GM18951 (cell line): Measurements from ENCODE around the gene SEPHS2.

Source experiments
- POLR2A ChIP-seq: IDR thresholded peaks from 4 replicates; pipeline ENCODE4 v1.6.1; 2011; ENCODE audit warnings: mild to moderate bottlenecking; ENCODE audit not compliant: insufficient read length, insufficient read depth; ENCODE audit errors: extremely low read depth
- in situ Hi-C: fragments of 300-500 bp; cut with MboI; formaldehyde crosslinking; loops from one replicate; pipeline ENCODE4 v1.12.0; 2022; ENCODE audit warnings: low sequenced_read_pairs, mixed read lengths, inconsistent platforms; ENCODE audit not compliant: unreplicated experiment

Gene SEPHS2

GRCh38 chr16:30395992-30396585, 49.6 kb downstream of the SEPHS2 start:
- in situ Hi-C loops, result no loop called here
- TF ChIP-seq POLR2A, result no peak

DNA sequence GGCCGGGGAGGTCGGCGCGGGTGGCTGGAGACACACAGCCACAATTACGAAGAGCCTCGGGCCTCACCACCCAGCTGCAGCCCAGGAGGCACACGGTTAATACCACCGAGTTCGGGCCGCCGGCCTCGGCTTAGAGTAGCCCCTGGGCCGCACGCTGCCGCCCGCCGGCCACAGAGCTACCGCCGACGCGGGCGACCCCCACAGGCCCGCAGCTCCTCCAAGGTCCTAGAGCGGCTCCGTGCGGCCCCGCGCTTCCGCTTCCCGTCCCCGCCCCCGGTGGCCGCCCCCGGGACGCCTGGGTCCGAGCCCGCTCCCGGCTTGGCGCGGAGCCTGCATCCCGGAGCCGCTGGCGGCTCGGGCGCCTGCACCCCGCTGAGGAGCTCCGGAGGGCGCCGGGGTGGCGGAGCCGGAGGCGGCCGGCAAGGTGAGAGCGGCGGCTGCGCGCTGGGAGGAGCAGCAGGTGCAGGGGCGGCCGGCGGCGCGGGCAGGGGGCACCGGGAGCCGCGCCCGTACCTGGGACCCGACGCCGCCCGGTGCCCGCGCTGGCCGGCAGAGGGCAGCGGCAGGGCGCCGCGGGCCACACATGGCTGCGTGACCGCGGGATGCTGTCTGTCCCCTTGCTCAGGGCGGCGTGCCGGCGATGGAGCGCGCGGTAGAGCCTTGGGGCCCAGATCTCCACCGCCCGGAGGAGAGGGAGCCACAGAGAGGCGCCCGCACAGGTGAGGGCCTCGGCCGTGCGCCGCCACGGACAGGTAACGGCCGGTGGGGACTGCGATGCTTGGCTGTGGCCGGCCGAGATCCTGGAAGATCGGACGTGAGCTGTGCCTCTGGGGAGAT, 50.3 kb downstream of the SEPHS2 start, which contains the start of gene ZNF48:
Gene ZNF48 (plus strand): TSS at position 266 of the 837 bp plus-strand sequence. CDS start 375 bp downstream, at position 641.
- peak; percentile 73 for TF ChIP-seq POLR2A
- in situ Hi-C loops, result no loop called here

DNA sequence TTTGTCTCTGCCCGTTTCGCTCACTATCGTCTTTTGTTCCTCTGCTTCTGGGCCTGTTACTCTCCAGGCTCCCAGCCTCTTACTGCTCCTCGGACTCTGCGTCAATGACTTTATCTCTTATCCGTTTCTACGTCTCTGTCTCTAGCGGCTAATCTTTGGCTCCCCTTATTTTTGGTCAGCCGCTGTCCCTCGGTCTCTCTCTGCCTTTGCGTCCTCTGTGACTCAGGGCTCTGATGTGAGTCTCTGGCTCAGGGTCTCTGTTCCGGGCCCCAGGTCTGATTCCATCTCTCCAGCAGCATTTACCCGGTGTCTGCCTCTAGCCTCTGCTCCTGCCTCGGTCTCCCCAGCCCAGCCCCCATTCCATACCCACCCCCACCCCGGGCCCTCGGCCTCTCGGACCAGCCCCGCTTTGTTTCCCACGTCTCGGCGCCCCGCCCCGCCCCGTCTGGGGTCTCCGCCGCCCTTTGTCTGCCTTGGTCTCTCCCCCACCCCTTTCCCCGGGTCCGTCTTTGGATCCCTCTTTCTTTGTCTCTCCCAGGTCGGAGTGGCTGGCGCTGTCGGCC, 51.0 kb downstream of the SEPHS2 start:
- in situ Hi-C loops, result no loop called here

More for the DNA sequence above, 51.0 kb downstream of the SEPHS2 start:
- TF ChIP-seq POLR2A, result no peak
